PFSK-1 (cell line): ENCODE measurements around the gene CNTN5.

Experiments
- FOXP2 ChIP-seq: optimal IDR thresholded peaks from 2 replicates; pipeline ENCODE3; 2011; ENCODE audit warnings: borderline replicate concordance, control low read depth, inconsistent platforms; ENCODE audit not compliant: insufficient read depth; ENCODE audit errors: extremely low read length, extremely low read depth
- POLR2AphosphoS5 ChIP-seq: IDR thresholded peaks from 2 replicates; pipeline ENCODE4 v1.6.1; 2012; ENCODE audit warnings: low read depth, mild to moderate bottlenecking, control low read depth, low read length, moderate library complexity
- SIN3A ChIP-seq: IDR thresholded peaks from 2 replicates; pipeline ENCODE4 v1.6.1; 2012; ENCODE audit warnings: mild to moderate bottlenecking, low read length, moderate library complexity, borderline replicate concordance; ENCODE audit not compliant: insufficient read depth
- TAF1 ChIP-seq: IDR thresholded peaks from 2 replicates; pipeline ENCODE4 v1.6.1; 2012; ENCODE audit warnings: low read length, control low read depth, borderline replicate concordance; ENCODE audit not compliant: insufficient read depth
- TF ChIP-seq, protein P1 (sequence below), 2 experiments: IDR thresholded peaks; 2 replicates each; pipeline versions ENCODE4 v1.6.1 to v1.8.0; 2011 to 2012; ENCODE audit warnings: low read depth in 2 of 2, low read length in 2 of 2, control low read depth in 1 of 2, inconsistent platforms in 1 of 2, mild to moderate bottlenecking in 1 of 2, moderate library complexity in 1 of 2; ENCODE audit not compliant: insufficient read depth in 1 of 2

DNA sequence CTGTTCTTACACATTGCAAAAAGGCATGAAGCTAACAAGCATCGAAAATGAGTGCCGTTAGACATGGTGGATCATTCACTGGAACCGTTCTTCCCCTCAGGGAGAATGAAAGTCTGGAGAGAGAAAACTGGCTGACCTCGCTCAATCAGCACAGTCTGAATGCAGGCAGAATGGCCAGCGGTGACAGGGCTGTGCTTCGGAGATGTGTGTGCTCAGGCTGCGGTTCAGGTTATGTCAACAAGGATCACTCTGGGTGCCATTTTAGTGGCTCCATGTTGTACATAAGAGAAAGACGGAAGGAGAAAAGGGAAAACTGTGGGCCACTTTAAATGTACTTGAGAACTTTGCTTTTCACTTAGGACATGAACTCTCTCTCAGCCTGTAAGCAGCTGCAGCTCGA is 916.6 kb downstream of the CNTN5 start:
- TF ChIP-seq POLR2AphosphoS5 = no peak
- no peak for TF ChIP-seq SIN3A
- no peak for TF ChIP-seq TAF1
- TF ChIP-seq, protein P1, sequence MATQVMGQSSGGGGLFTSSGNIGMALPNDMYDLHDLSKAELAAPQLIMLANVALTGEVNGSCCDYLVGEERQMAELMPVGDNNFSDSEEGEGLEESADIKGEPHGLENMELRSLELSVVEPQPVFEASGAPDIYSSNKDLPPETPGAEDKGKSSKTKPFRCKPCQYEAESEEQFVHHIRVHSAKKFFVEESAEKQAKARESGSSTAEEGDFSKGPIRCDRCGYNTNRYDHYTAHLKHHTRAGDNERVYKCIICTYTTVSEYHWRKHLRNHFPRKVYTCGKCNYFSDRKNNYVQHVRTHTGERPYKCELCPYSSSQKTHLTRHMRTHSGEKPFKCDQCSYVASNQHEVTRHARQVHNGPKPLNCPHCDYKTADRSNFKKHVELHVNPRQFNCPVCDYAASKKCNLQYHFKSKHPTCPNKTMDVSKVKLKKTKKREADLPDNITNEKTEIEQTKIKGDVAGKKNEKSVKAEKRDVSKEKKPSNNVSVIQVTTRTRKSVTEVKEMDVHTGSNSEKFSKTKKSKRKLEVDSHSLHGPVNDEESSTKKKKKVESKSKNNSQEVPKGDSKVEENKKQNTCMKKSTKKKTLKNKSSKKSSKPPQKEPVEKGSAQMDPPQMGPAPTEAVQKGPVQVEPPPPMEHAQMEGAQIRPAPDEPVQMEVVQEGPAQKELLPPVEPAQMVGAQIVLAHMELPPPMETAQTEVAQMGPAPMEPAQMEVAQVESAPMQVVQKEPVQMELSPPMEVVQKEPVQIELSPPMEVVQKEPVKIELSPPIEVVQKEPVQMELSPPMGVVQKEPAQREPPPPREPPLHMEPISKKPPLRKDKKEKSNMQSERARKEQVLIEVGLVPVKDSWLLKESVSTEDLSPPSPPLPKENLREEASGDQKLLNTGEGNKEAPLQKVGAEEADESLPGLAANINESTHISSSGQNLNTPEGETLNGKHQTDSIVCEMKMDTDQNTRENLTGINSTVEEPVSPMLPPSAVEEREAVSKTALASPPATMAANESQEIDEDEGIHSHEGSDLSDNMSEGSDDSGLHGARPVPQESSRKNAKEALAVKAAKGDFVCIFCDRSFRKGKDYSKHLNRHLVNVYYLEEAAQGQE (IDR thresholded peaks at IDR 0.05; ENCODE audit: insufficient read depth in 1 of 2, low read depth in 2 of 2, low read length in 2 of 2) = no peak
- no peak for TF ChIP-seq FOXP2
